Left cardiac atrium (tissue), 4 donors: ENCODE measurements around the gene CFI. TPM values are rescaled to one million over a fixed set of nuclear protein-coding genes. Genes with fewer than 3 reads are reported as not detected.

Source experiments
- ATAC-seq, 2 donors: fragments of 200-7000 bp; cut with Tn5 transposase; one replicate each; pipeline ENCODE4 v1.9.1; 2020; ENCODE audit warnings: mild to moderate bottlenecking in 2 of 2, moderate library complexity in 2 of 2
- DNase-seq: peaks from one replicate; pipeline ENCODE4 v3.0.0-alpha.2; 2020
- intact Hi-C, 2 donors: fragments of 100-400 bp; cut with DNase I; formaldehyde crosslinking; loops; one replicate each; pipeline versions ENCODE4 v1.14.1 to v1.15.1; 2022 to 2023
- total RNA-seq, 2 donors: library from RNA; stranded (reverse); fragmentation: NEBNext Ultra II Directional; extraction: Animal tissue kit (Norgen Biotek cat#: 25700); gene quantifications; one replicate each; pipeline ENCODE4 v1.2.1, GENCODE V29; 2021
- donor health status: DM: no; HTN: yes; CAD: no.
- donor health status: DM: no; HTN: yes; CAD: no; lungs with severe emphysema.
- donor health status: DM: yes; HTN: yes; CAD: no.
- donor health status: Dilated cardiomyopathy.

The CFI gene
- total RNA-seq, 2 donors from 2014 or later = 22.6 to 23.2 TPM

DNA sequence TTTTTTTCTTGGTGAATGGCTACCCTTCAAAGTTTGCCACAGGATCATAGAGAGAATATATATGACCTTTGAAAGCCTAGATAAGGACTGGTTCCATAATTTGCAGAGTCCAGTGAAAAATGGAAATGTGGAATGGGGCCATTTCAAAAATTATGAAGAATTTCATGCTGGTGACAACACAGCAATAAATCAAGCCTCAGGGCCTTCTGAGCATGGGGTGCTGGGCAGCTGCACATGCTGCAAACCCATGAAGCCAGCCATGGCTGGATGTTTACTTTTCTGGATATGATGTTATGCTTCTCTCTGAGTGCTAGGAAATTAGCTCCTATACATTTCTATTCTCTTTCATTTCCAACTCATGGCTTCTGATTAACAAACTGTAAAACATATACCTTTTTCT lies 56.0 kb downstream of the CFI start:
- DNase-seq (no peak), ATAC-seq (no peak)
- intact Hi-C loops = no loop called here

DNA sequence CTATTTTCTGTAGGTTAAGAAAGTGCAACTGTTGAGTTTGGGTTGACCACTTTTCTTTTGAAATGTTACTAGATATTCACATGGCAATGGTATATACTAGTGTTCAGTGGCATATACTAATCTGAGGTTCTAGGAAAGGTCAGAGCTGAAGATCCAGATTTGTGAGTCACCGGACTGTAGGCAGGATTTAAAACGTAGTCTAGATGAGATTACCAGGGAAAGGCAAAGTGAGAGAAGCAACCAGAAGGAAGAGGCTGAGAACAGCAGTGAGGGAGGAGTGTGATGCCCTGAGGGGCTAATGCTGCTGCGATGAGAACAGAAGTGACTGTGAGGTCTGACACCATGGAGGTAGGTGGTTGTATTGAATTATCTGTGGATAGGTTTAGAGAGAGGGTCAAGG lies 62.3 kb downstream of the CFI start:
- ATAC-seq (peak in 1 of 2 donors; percentile 10), DNase-seq (no peak)
- intact Hi-C loops = no loop called here

DNA sequence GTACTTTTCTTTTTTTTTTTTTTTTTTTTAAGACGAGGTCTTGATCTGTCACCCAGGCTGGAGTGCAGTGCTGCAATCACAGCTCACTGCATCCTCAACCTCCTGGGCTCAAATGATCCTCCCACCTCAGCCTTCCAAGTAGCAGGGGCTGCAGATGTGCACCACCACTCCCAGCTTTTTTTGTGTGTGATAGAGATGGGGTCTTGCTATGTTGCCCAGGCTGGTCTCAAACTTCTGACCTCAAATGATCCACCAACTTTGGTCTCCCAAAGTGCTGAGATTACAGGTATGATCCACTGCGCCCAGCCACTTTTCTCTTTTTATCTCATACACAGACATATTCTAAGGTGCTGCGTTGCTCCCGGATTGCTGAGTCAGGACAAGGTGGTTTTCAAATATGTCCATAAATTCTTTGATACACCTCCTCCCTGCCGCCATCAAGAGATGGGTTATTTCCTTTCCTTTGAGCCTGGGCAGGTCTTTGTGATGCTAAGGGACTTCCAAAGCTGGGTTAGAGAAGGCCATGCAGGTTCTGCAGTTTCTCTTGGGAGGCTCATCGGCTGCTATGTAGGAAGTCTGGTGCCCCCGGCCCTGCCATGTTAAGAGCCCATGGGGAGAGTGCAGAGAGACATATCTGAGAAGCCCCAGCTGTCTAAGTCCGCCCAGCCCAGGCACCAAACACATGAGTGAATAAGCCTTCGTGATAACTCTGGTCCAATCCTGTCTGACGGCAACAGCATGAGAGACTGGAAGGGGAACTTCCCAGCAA lies 63.5 kb downstream of the CFI start:
- ATAC-seq (no peak), DNase-seq (no peak)
- intact Hi-C loops = no loop called here

DNA sequence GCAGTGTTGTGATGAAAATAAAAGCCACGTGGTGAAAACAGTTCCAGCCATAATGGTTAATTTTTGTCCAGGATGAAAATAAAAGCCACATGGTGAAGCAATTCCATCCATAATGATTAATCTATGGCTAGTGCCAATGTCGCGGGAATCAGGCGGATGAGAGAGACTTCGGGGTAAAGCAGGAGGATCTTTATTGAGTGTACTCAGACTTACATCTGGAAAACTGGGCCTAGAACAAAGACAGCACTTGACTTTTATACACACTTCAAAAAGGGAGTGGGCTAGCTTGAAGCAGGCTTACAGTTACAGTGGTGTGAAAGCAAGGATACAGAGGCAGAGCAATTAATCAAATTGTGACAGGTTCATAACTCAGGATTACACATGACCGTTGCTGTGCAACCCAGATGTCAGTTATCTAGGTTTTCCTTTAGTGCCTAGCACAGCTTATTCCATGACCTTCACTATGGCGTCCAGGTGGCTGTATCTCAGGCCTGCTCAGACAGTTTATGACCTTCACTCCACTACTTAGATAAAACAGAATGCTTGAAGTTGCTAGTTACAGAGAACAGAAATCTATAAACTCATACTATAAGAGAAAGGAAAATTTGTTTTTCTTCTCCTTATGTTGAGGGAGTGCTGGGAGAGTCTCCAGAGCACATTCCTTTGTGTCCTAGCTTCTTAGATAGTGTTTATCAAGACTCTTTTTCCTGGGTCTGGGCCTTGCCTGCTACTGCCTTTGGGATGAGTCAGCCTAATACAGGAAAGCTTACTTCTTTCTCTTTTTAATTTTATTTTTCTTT lies 66.0 kb downstream of the CFI start:
- DNase-seq (no peak), ATAC-seq (peak in 1 of 2 donors; percentile 82)
- intact Hi-C loops = no loop called here

DNA sequence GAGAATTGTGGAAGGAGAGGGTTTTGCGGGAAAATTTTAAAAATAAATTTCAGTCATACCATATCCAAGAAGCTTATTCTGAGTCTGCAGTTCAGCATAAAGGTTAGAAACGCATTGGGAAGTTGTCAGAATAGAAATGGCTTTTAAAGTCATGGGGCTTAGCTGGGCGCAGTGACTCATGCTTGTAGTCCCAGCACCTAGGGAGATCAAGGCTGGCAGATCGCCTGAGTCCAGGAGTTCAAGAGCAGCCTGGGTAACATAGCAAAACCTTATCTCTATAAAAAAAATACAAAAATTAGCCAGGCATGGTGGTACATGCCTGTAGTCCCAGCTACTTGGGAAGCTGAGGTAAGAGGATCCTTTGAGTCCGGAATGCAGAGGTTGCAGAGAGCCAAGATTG lies 68.1 kb downstream of the CFI start:
- intact Hi-C loops = no loop called here
- ATAC-seq = no peak
- DNase-seq = no peak

DNA sequence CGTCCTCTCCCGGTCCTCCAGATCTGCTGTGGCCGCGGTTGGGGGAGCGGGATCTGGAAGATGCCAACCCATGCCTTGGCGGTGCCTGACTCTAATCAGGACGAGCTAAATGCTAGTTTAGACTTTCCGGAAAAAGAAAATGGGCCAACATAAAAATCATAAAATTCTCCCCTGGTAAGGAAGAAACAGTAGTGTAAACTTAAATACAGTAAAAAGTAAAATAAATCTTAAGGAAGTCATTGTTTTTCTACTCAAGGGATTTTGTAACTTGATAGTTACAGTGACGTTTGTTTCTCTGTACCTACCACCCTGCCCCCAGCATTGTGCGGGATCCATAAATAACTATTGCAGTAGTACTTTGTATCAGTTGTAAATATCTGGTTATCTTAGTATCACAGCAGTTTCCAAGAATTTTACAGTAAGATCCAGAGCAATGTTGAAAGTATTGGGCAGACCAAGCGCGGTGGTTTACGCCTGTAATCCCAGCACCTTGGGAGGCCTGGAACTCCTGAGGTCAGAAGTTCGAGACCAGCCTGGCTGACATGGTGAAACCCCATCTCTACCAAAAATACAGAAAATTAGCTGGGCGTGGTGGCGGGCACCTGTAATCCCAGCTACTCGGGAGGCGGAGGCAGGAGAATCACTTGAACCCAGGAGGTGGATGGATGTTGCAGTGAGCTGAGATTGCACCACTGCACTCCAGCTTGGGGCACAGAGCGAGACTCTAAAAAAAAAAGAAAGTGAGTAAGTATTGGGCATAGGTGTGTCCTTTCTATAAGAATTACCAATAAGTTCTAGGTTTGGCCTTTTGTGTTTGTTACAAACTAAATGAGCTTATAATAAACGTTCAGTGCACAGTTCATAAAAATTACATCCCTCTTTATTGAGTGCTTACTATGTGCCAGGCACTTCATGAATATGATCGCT lies 70.9 kb downstream of the CFI start:
- no peak for DNase-seq
- ATAC-seq = no peak
- intact Hi-C loops = no loop called here

DNA sequence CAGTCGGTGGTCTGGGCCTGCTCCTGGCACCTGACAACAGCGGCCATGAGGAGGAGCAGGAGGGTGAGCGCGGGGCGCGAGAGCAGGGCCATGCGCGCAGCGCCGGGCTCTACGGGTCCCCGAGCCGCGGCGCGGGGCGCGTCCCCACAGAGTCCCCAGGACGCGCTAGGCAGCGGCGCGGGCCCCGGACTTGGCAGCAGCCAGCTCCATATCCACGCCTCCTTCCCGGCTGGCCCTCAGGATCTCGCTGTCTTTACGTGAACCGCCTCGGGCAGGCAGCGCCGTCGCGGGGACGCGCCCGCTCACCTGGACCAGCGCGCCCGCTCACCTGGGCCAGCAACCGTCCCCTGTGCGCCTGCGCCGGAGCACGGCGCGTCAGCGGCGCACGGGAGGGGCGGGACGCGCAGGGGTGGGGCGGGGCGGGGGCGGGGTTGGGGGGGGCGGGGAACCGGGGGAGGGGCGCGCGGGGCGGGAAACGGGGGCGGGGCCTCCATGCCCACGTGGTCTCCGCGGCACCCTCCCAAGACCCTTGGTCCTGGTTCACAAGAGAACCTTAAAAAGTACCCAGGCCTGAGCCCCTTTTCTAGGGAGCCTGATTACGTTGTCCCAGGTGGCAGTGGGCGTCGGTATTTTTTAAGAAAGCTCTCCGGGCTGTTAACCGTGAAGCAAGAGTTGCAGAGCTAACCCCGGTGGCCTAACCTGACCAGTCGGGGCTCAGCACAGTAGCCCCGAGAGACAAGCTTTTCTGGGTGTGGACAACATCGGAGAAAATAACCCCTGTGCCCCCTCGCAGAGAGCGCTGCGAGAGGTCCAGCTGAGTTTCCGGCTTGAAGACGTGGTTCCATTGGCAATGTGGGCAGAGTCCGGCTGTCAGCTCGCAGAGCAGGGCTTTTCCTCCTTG lies 71.8 kb downstream of the CFI start, which contains the start of gene PLA2G12A:
TSS of gene PLA2G12A (minus strand) at position 353 of the 901 bp plus-strand sequence. CDS start at position 92, 261 bp downstream.
- ATAC-seq (peak; percentile 96 to 97), DNase-seq (peak; percentile 62)
- intact Hi-C loops = no loop called here

DNA sequence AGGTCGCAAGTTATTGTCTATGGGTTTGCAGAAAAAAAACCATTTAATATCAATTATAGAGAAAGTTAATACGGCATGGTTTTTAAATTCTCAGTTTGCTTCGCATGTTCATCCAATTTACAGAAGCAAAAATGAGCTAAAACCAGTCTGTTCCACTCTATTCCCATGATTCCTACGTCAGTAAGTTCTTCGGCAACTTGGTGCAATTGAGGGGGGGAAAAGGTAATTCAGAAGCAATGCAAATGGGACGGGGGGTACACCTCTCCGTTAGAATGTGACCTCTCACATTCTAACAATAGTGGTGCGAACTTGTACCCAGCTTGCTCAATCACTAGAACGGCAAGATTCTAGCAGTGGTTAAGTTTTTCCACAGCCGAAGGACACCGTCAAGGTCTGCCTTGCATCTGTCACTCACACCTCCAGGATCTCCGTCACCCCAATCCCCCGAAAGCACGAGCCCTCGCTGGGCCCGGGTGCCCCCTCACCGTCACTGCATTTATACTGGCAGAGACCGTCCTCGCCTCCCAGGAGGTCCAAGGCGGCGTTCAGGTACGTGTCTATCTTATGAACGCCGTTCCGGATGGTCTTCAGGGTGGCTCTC lies 72.6 kb downstream of the CFI start:
- intact Hi-C loops = no loop called here
- DNase-seq (peak; percentile 31), ATAC-seq (peak in 1 of 2 donors; percentile 16)

DNA sequence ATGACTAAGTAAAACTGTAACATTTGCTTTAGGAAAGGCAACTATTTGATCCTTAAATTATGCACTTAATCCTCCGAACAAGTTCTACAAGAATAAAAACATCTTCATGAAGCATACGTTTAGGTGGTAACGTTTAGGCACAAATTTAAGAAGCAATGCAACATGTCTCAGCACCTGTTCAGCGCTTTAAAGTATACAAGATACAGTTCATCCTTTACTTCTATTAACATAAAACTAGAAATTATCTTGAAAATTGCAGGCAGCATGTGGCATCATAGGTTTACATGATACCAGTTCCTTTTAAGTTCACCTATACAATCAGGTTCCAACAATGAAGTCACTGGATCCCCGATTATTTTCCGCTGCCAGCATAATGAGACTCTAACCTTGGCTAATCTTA lies 73.4 kb downstream of the CFI start:
- ATAC-seq (no peak), DNase-seq (no peak)
- intact Hi-C loops = no loop called here

DNA sequence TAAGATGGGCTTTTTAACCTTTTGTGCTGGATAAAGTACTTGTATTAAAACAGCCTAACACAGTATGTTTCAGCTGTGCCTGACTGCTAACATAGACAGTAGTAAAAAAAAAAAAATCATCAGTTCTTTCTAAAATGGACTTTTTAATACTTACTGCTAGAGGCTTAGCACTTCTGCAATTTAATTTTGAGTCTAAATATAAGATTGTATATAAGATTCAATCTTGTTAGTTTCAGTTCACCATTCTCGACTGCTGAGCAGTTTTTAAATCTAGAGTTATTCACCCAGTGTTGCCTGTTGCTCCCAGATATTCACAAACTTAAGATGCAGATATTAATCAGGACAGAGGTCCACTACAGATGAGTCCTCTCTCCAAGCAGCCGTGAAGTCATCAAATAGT lies 78.7 kb downstream of the CFI start:
- DNase-seq = no peak
- intact Hi-C loops = no loop called here
- no peak for ATAC-seq

DNA sequence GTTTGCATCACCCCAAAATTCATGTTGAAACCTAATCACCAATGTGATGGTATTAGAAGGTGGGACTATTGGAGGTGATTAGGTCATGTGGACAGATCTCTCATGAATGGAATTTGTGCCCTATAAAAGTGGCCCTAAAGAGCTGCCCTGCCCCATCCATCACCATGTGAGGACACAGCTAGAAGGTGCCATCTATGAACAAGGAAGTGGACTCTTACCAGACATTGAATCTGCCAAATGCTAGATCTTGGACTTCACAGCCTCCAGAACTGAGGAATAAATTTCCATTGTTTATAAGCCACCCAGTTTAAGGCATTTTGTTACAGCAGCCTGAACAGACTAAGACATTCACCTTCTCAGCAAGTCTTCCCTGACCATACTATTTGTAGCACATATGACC lies 79.4 kb downstream of the CFI start:
- DNase-seq = no peak
- intact Hi-C loops = no loop called here
- no peak for ATAC-seq

DNA sequence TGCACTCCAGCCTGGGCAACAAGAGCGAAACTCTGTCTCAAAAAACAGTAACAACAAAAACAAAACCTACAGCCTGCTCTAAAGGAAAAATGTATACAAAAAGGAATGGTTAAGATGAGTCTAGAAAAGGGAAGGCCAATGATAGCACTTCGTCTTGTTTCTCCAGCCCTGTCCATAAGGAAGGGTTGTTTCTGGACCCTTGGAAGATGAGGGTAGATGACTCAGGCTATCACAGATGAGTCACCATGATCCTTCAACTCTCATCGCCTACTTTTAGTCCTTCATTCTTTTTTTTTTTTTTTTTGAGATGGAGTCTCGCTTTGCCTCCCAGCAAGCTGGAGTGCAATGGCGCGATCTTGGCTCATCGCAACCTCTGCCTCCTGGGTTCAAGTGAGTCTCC lies 80.8 kb downstream of the CFI start:
- intact Hi-C loops = no loop called here
- ATAC-seq = peak in 1 of 2 donors; percentile 34
- DNase-seq = no peak

DNA sequence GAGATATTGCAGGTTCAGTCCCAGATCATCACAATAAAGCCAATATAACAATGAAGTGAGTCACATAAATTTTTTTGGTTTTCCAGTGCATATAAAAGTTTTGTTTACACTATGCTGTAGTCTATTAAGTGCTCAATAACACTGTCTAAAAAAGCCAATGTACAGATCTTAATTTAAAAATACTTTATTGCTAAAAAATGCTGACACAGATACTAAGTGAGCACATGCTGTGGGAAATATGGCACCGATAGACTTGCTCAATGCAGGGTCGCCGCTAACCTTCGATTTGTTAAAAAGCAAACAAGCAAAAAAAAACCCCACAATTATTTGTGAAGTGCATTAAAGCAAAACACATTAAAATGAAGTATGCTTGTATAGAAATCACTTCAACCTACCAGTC lies 82.2 kb downstream of the CFI start:
- no peak for DNase-seq
- intact Hi-C loops = no loop called here
- no peak for ATAC-seq

DNA sequence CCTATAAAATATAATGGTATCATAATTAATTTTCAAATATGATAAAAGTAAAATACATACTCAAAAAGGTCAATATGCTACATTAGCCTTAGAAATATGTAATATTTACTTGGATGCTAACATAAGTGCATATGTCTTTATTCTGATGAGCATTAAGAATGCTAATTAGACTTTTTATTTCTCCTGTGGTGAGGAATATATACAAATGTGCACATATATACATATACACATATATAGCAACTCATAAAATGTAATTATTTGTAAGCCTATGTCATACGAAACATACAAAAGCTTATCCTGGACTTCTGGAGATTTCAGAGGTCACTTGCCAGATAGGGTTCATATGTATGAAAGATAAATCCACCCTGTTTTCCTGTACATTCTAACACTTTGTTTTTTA lies 83.0 kb downstream of the CFI start:
- DNase-seq (no peak), ATAC-seq (no peak)
- intact Hi-C loops = no loop called here

DNA sequence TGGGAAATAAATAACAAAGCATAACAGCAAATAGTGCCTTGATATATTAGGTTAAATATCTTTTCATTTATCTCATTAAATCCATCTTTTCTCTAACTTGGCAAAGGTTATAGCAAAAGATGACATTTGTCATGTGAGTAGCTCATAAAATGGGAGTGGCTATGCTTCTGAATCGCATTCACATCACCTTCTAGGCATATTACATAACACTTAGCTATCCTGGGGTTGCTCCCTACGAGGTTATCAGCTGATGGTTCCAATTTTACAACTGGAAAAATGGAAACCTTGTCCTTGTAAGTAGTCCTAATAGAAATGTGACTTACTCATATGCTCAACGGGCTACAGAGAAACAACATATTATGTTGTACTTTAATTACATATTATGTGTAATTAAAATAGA lies 88.3 kb downstream of the CFI start:
- no peak for ATAC-seq
- no peak for DNase-seq
- intact Hi-C loops = no loop called here

DNA sequence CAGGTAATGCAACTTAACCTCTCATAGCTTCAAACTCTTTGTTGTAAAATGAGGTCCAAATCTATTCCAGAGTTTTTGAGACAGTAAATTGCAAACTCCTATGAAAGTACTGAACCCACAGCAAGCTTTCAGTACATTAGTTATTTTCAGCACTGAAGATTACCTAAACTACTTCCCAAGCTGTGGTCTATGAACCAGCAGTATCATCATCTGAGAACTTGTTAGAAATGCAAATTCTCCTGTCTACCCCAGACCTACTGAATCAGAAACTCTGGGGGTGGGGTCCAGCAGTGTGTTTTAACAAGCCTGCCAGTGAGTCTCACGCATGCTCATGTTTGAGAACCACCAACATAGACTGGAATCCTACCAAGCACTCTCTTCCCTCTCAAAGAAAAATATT lies 92.8 kb downstream of the CFI start:
- DNase-seq = no peak
- ATAC-seq = no peak
- intact Hi-C loops = loop anchor here in 1 of 2 donors (10.0 kb wide), 1 partner anchor 106 kb away; the partner anchor contains the start of gene GAR1

DNA sequence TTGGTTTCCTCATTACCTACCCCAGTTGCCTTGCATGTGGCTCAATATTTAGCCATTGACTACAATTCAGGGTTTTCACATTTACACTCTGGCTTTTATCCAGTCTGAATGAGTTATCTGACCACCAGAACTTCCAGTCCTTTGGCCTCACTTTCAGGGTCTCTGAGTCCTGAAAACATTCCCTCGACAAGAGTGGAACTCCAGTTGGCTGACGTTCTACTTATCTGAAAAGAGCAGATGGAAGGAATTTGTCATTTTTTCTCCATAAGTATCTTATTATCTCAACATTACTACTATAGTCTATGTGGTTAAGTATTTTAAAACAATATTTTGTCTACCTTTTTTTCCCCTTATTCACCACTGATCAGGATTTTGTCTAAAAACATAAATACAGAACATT lies 93.4 kb downstream of the CFI start:
- ATAC-seq (no peak), DNase-seq (no peak)
- intact Hi-C loops = loop anchor here in 1 of 2 donors (10.0 kb wide), 1 partner anchor 106 kb away; the partner anchor contains the start of gene GAR1
